GM19240 (cell line): Measurements from ENCODE around the gene SDC1.

ENCODE experiments used
- DNase-seq: peaks from one replicate; pipeline ENCODE4 v3.0.0; 2011; ENCODE audit warnings: low spot score; ENCODE audit not compliant: insufficient read length

The SDC1 gene

GRCh38 chr2:20172273-20173055 is 52.5 kb downstream of the SDC1 start:
- DNase-seq, result no peak

- no peak for DNase-seq
These were observed 53.4 kb downstream of the SDC1 start for GRCh38 chr2:20171445-20171977.

GRCh38 chr2:20170704-20171250 is 54.2 kb downstream of the SDC1 start:
- no peak for DNase-seq

DNA sequence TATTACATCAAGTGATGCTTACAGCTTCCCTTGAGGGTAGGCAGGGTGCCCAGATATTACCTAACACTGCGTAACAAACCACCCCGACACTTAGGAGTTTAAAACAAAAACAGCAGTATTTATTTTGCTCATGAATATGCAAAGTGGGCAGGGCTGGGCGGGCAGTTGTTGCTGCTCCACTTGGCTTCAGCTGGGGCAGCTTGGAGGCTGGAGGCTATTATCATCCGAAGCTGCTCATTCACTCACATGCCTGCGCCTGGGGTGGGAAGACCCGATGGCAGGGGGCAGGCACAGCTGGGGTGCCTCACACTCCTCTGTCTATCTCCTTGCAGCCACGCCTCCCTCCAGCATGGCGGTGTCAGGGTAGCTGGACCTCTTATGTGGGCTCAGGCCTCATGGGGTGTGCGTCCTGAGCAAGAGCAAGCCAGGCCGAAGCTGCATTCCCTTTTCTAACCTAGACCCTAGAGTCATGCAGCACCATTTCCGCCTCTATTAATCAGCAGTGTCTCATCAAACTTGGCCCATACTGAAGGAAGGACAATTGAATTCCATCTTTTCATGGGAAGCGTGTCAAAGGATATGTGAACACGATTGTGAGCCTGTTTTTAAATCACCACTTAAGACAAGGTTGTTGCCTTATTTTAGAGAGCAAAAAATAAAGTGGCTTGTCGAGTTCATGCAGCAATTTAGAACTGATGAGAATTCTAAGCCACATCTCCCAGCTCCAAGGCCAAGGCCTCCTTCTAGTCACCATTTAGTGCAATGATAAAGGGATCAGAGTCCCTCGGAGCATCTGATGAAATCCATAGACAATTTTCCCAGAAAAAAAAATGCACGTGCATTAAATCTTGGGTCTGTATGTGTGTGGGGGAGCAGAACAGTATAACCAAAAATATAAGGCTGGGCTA is 54.9 kb downstream of the SDC1 start:
- DNase-seq, result no peak

DNA sequence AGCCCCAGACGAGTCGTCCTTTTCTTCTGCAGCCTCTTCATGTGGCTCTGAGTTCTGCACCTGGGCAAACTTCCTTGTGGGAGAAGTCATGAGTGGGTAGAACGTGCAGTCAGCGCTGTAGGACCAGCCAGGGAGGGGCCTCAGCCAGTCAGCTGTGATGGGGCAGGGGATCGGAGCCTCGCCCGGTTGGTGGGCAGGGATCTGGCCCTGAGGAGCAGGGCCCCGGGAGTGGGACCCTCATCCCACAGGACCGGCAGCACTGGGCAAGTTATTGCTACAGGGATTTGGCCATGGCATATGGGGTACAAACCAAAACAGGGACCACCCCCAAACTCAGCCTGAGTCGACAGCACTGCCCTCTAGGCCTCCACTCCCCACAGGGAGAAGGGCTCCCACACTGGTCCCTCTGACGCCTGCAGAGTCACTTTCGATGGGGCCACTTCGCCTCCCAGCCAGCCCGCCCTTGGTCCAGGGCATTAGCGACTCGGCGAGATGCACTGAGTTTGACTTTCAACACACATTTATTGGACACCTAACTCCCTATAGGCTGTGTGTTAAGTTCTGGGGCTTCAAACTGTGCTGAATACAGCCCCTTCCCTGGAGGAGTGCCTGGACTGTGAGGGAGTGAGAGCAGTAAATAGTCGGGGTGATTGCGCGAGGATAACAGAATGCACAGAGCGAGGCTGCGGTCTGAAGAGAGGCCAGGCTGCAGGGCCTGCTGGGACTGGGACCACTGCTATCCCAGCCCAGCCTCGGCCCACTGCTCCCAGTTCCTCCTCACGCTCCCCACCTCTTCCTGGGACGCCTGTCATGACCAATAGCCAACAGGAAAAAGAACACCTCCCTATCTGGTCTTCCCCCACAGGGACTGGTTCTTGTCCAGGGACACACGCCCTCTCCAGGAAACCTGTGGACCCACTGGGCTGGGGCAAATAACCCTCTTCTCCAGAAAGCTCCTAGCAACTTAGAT is 55.9 kb downstream of the SDC1 start:
- DNase-seq, result no peak

DNA sequence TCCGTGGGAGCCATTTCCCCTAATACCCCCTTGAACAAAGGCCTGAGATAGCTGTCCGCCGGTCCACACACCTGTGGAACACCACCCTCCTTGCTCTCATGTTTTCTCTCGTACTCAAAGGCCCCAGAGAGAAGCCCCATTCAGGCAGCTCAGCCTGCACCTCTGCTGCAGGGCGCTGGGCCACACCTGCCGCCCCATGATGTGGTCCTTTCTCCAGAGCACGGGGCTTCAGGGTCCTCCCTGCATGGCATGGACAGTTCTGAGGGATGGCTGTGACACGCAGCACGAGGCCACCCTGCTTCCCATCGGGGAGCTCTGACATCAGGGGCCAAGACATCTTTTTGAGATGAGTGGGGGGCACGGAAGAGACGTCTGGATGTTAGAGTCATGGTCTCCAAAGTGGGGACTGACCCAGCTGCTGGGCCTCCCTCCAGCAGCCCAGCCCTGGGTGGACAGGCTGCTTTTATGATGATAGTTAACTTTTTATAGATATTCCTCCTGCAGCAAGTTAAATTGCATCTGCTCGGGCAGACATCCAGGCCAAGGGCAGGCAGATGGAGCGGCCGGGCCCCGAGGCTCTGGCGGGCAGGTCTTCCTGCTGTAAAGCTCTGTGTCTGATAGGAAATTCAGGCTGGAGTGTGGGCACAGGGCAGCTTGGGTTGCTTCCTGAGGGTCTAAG is 56.7 kb downstream of the SDC1 start:
- no peak for DNase-seq

DNA sequence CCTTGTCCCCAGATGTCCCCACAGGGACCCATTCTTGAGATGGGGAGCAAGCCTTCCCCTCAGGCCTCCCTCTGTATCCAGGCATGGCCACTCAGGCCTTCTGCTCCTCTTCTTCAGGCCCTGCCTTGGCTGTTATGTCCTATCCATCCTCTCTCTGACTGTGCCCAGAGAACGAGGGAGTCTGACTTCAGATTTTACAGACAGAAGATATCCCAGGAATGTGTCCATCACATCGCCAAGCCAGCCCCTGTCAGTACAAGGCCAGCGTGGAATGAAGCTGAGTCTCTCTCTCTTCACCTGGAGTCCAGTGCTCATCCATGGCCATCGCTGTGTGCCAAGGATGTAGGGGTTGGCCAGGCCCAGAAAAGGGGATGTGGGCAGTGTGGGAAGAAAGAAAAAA is 57.6 kb downstream of the SDC1 start:
- DNase-seq, result no peak

- DNase-seq, result no peak
These were observed 59.0 kb downstream of the SDC1 start for GRCh38 chr2:20165677-20166509.

- no peak for DNase-seq
These were observed 60.0 kb downstream of the SDC1 start for GRCh38 chr2:20164734-20165478.

DNA sequence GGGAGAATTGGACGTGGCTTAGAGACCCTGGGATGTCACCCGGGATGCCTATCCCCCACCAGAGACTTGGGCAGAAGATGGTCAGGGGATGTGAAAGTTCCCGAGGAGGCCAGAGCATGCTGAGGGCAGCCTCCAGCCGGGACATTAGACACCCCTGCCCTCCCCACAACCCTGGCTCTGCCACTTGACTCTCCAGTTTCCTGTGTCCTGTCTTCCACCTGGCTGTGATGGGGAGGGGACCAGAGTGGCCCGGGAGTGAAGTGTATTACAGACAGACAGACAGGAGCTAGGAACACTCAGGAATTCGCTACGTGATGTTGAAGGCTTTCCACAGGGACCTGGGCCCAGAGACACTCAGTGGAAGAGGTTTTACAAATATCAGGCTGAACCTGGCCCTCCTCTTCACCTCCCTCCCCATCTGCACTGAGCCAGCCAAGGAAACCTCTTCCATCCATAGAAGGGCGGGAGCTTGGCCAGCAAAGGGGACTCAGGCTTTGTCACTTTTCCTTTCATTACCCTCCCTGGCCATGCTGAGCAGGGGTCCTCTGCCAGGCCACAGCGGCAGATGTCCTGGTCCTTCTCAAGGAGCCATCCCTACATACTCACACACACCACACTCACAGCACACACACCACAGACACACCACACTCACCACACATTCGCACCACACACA is 60.7 kb downstream of the SDC1 start:
- no peak for DNase-seq

GRCh38 chr2:20159411-20160070 is 65.4 kb downstream of the SDC1 start:
- DNase-seq, result no peak

GRCh38 chr2:20157193-20157891 is 67.6 kb downstream of the SDC1 start:
- DNase-seq, result no peak

GRCh38 chr2:20156836-20157192 is 68.1 kb downstream of the SDC1 start:
- no peak for DNase-seq

DNA sequence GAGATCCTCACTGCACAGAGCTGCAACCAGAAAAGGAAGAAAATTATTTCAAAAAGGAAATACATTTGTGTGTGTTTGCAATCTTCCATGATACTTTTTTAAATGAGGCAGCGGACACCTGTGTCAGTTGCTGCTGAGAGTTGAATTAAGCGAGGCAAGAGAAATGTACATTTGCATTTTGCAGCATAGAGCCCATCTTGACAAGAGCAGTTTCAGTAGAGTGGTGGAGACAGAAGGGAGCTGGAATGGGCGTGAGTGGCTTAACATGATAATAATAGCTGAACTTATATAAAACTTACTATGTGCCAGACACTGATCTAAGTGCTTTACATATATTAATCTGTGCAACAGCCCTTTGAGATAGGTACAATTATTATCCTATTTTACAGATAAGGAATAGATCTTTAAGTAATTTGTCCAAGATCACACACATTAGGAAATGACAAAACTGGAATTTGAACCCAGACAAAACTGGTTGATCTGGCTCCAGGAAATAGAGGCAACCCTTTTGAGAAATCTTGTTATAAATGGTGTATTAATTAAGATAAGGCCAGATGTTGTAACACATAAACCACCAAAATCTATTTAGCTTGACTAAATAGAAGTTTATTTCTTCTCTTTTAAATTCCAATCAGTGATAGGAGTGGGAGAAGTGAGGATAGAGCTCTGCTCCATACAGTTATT is 68.7 kb downstream of the SDC1 start:
- DNase-seq, result no peak

- DNase-seq, result no peak
These were observed 71.6 kb downstream of the SDC1 start for GRCh38 chr2:20153131-20153851.
